Limb (tissue), 2 donors: ENCODE results near the gene RNF208.
A peak's percentile ranks its signal among the peaks of the same experiment; 100 is the strongest.

ENCODE experiments used
- DNase-seq, 2 donors: peaks; one replicate each; pipeline ENCODE4 v3.0.0-alpha.2; 2016; ENCODE audit errors: extremely low spot score in 2 of 2

The RNF208 gene

GRCh38 chr9:137228506-137228967 lies 6.5 kb upstream of the RNF208 start:
- no peak for DNase-seq

GRCh38 chr9:137227853-137228505 lies 5.9 kb upstream of the RNF208 start:
- no peak for DNase-seq

GRCh38 chr9:137227054-137227852 lies 5.2 kb upstream of the RNF208 start, which contains the start of gene RNF224:
RNF224 (plus strand) TSS chr9:137227502; CDS start chr9:137228336, 834 bp downstream.
- DNase-seq, result peak in 1 of 2 donors; percentile 85

GRCh38 chr9:137226338-137227053 lies 4.5 kb upstream of the RNF208 start:
- DNase-seq, result peak in 1 of 2 donors; percentile 21

- peak in 1 of 2 donors; percentile 26 for DNase-seq
Measured at GRCh38 chr9:137225699-137226331, 3.8 kb upstream of the RNF208 start.

GRCh38 chr9:137224830-137225694 lies 3.0 kb upstream of the RNF208 start, which contains the start of gene CYSRT1:
CYSRT1 (plus strand) TSS chr9:137225174; CDS start chr9:137225622, 448 bp downstream.
- peak in 1 of 2 donors; percentile 31 for DNase-seq

GRCh38 chr9:137223078-137223970 lies 1.3 kb upstream of the RNF208 start:
- peak; percentile 96 to 97 for DNase-seq

GRCh38 chr9:137221506-137222111 lies 431 bp downstream of the RNF208 start:
- no peak for DNase-seq

- DNase-seq, result no peak
Measured at GRCh38 chr9:137221095-137221505, 940 bp downstream of the RNF208 start.

- no peak for DNase-seq
Measured at GRCh38 chr9:137220317-137221094, 1.5 kb downstream of the RNF208 start.

GRCh38 chr9:137219757-137220316 lies 2.2 kb downstream of the RNF208 start:
- DNase-seq, result no peak

- no peak for DNase-seq
Measured at GRCh38 chr9:137218754-137219271, 3.2 kb downstream of the RNF208 start.

GRCh38 chr9:137218212-137218753 lies 3.8 kb downstream of the RNF208 start:
- no peak for DNase-seq

- no peak for DNase-seq
Measured at GRCh38 chr9:137217276-137218211, 4.5 kb downstream of the RNF208 start.

- no peak for DNase-seq
Measured at GRCh38 chr9:137216188-137216965, 5.7 kb downstream of the RNF208 start.
